CD4-positive, alpha-beta T cell treated with Interleukin-15 for 1 hour (primary cell): ENCODE results near the gene HES3.
A peak's percentile ranks its signal among the peaks of the same experiment; 100 is the strongest.
"Not testable (repeated sequence)": the region's sequence is repeated elsewhere in the genome, so short reads cannot be mapped to it uniquely, and the experiment has no call there.

Experiments
- DNase-seq: peaks from one replicate; pipeline ENCODE4 v3.0.0-alpha.2; 2020

Gene HES3

DNA sequence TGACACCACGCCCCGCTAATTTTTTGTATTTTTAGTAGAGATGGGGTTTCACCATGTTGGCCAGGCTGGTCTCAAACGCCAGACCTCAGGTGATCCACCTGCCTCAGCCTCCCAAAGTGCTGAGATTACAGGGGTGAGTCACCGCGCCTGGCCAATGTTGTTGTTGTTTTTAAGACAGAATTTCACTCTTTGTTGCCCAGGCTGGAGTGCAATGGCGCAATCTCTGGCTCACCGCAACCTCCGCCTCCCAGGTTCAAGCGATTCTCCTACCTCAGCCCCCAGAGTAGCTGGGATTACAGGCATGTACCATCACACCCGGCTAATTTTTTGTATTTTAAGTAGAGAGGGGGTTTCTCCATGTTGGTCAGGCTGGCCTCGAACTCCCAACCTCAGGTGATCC, 24.3 kb upstream of the HES3 start:
- DNase-seq = not testable (repeated sequence)

GRCh38 chr1:6220236-6220635, 23.7 kb upstream of the HES3 start:
- DNase-seq = no peak

DNA sequence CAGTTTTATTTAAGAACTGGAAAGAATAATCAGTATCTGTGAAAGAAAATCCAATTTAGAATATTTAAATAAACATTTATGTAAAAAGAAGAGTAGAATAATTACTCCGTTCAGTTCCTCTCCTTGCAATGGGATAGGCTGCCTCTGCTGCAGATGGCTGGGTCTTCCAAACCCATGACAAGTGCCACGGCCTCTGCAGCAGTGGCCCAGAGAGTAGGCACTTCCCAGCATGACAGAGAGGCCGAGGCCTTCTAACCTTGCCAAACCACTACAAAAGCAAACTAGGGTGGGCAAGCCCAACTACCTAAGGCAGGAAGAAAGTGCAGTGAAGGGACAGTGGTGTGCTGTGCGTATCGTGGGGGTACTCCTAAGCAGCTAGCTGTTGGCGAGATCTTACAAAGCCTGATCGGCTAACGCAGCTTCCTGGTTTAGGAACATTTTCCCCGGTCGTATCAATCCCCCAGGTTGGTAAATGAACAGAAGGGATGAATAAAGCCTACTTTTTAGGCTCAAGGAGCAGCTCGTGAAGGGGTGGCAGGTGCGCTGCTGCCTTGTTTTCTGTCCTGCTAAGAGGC, 22.7 kb upstream of the HES3 start:
- DNase-seq = no peak

DNA sequence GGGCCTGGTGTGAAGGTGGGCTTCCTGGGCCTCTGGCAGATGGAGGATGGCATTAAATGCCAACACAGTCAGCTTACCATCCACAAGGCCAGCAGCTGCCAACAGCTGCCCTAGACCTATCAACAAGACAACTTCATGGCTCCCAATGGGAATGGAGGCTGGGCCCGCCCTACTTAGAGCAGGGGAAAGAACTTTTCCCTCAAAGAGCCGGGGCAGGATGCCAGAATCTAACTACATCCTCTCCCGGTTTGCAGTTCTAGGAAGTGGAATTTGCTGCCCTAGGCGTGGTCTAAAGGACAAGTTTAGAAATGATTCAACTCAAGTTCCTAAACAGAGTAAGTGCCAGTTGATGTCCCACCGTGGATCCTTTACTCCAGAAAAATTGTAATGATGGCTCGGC, 21.3 kb upstream of the HES3 start:
- no peak for DNase-seq

- DNase-seq = no peak
Observed at GRCh38 chr1:6223617-6224016, 20.4 kb upstream of the HES3 start.

GRCh38 chr1:6224718-6225117, 19.3 kb upstream of the HES3 start:
- DNase-seq = no peak

DNA sequence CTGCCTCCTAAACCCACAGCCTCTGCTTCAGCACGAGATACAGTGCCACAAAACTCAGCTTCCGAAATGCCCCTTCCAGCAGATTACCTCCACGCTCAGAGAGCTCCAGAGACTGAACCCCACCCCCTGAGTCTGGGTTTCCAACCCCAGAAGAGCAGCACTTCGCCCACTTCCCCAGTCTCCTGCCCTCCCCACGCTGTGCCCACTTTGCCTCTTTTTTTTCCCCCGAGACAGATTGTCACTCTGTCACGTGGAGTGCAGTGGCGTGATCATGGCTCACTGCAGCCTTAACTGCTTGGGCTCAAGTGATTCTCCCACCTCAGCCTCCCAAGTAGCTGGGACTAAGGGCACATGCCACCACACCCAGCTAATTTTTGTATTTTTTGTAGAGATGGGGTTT, 18.3 kb upstream of the HES3 start:
- no peak for DNase-seq

DNA sequence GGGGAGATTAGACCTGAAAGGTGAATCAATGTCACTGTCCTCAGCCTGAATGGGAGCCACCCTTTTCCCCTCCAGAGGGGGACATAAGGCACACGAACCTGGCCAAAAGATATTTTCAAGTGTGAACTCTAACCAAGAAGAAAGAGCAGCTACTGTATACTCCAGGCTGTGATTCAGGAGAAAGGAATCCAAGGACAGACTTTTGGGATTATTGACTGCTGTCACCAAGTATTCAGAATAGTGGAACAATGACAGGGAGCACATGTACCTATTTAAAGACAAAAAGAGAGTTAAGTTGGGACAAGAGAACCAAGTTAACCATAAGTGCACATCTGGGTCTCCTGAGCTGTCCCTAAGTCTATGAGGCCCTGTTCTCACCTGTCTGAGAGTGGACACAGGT, 10.6 kb upstream of the HES3 start:
- DNase-seq = no peak

DNA sequence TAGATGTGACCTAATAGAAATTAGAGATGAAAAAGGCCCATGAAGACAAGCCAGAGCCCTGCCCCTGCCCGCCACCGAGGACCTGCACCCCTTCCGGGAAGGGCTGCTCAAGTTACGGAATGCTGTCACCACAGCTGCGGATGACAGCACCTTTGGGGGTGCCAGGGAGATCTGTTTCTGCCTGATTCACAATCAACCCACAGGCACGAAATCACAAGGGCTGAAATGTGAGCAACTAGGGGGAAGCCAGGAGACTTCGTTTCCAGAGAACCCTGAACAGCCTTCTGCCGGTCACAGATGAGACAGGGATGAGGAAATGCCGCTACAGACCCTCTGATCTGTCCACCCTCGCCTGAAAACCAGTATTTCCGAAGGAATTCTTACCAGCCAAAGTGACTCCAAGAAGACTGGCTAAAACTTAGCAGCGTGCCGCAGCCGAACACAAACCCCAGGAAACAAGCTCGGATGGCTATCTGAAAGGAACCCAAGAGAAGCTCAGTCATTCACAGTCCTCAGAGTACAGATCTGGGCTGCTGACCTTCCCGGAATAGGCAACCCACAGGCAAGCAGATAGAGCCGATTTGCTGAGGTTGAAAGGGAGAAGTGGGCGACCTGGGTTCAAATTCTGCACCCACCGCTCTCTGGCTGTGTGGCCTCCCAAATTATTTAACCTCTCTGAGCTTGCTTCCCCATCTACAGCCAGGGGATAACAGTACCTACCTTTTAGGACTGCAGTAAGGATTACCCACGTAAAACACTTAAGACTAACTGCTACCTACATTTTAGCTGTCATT, 9.3 kb upstream of the HES3 start:
- DNase-seq = no peak

- DNase-seq = no peak
Observed at GRCh38 chr1:6235296-6235677, 8.7 kb upstream of the HES3 start.

DNA sequence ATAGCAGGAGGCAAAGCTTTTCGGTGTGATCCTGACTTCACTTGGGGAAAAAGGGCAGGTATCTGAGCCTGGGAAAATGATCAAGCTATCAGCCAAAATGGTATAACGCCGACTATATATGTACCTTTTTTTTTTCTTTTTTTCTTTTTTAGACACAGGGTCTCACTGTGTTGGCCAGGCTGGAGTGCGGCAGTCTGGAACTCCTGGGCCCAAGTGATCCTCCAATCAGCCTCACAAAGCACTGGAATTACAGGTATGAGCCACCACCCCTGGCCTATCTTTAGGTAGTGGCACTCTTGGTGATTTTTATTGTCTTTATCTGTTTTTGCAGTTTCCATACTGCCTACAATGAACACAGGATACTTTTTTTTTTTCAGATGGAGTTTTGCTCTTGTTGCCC, 6.9 kb upstream of the HES3 start:
- DNase-seq = no peak

GRCh38 chr1:6239213-6239752, 4.7 kb upstream of the HES3 start:
- no peak for DNase-seq

DNA sequence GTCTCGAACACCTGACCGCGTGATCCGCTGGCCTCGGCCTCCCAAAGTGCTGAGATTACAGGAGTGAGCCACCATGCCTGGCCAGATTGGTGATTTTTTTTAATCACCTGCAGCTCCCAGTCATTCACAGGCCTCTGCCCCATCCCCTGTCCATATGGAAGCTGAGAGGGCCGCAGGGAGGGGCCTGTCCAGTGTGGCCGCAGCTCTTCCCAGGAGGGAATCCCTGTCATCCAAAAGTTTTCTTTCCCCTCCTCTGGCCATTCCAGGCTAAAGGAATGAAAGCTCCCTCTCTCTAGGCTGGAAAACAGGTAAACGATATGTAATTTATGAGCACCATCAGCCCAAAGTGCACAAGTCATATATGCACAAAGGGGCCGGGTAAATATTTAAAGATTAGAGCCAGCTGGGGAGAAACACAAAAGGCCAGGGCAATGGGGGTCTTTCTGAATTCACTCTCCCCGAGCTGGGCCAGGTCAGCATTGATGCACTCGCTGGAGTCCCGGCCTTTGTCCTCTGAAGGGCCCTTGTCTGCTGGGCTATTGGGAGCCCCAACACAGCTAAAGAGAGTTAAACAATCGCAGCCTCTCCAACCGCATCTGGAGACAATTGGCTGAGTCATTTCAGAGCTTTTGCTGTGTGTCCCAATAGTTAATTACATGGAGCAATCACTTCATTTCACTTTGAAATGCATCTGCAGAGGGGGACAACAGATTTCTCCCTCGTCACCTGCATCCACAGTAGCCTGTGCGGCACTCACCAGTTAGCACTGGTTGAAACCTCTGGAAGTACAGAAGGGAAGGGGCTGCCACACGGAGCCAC, 3.8 kb upstream of the HES3 start:
- no peak for DNase-seq

- no peak for DNase-seq
Observed at GRCh38 chr1:6241107-6241886, 2.7 kb upstream of the HES3 start.

- DNase-seq = no peak
Observed at GRCh38 chr1:6241887-6242740, 1.9 kb upstream of the HES3 start.

DNA sequence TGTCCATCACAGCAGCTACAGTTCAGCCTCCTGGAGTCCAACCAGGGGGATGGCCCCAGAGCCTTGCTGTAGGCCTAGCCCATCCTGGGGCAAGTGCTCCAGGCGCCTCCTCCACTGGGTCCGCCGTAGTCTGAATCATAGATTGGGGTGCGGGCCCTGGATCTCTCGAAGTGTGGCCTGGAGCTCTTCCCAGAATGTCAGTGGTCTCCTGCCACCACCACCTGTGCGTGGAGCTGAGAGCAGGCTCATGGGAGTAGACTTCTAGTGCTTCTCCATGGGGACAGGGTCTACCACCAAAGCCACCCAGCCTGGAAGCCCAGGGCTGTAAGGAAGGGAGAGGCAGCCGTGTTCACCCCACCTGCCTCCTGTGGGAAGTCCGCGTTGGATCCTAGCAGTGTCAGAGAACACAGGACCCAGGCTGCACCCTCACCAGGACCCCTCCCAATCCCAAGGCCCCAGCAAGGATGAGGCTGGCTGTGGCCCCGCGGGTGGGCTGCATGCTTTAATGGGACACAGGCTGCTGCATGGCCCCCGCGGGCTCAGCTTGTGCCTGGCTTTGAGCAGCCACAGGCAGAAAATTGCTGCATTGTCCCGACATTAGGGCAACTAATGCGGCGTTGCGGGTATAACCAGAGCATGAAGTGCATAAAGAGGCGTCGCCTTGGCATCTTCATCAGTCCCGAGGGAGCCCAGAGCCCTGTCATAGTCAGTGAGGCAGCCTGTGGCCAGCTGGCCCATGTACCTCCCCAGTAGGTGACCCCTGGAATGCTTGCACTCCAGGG, 735 bp upstream of the HES3 start:
- no peak for DNase-seq

DNA sequence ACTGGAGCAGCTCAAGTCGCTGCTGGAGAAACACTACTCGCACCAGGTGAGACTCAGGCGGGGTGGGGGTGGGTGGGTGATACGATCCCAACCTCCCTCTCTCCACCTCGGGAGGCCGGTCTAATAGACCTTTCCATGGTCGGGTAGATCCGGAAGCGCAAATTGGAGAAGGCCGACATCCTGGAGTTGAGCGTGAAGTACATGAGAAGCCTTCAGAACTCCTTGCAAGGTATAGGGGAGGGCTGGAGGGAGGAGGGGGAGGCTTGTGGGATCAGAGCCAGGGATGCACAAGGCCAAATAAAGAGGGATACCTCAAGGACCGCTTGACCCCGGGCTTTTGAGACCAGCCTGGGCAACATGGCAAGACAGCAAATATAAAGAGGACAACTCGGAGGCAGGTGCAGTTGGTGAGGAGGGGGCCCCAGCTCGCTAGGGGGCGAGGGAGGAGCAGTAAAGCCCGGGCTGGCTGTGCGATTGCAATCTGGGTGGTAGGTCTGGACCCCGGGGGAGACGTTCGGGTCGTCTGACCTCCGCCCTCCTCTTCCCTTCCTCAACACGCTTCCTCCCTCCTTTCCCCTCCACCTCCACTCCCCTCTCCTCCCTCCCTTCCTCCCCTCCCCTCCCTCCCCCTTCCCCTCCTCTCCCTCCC, 546 bp downstream of the HES3 start:
- no peak for DNase-seq

DNA sequence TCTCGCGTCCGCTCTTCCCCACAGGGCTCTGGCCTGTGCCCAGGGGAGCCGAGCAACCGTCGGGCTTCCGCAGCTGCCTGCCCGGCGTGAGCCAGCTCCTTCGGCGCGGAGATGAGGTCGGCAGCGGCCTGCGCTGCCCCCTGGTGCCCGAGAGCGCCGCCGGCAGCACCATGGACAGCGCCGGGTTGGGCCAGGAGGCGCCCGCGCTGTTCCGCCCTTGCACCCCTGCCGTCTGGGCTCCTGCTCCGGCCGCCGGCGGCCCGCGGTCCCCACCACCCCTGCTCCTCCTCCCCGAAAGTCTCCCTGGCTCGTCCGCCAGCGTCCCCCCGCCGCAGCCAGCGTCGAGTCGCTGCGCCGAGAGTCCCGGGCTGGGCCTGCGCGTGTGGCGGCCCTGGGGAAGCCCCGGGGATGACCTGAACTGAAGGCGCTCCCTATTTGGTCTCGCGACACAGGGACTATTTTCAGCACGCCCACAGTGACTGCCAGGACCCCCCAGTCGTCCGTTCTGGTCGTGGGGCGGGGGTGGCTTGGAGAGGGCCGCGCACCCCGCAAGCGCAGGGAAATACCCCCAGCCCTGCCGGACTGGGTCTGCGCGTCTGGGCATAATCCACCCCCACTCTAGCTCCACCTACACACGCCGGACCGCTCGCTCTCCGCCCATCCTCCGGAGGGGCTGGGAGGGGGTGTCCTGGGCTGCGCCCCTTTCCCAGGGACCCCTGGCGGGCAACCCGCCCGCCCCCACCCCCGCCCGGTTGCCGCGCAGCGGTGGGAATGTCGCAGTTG, 1.3 kb downstream of the HES3 start:
- DNase-seq = peak; percentile 75

- DNase-seq = no peak
Observed at GRCh38 chr1:6245869-6246496, 2.0 kb downstream of the HES3 start.
